BLaER1 treated with 17β-estradiol and CSF1 and Interleukin-3, amounts not matched to agents 10 nM and 100 nM (cell line): Measurements from ENCODE around the gene CDH4.

Source experiments
- H3K27ac ChIP-seq, 11 experiments: shearing (Covaris generic); formaldehyde crosslinking; 2 replicates each; pipeline ENCODE4 v1.8.1; 2022
- H3K27me3 ChIP-seq, 11 experiments: shearing (Covaris generic); formaldehyde crosslinking; 2 replicates each; pipeline ENCODE4 v1.8.1; 2022
- H3K36me3 ChIP-seq, 11 experiments: shearing (Covaris generic); formaldehyde crosslinking; 2 replicates each; pipeline ENCODE4 v1.8.1; 2022
- H3K4me1 ChIP-seq, 10 experiments: shearing (Covaris generic); formaldehyde crosslinking; 2 replicates each; pipeline ENCODE4 v1.8.1; 2022
- H3K4me2 ChIP-seq, 11 experiments: shearing (Covaris generic); formaldehyde crosslinking; 2 replicates each; pipeline ENCODE4 v1.8.1; 2022
- H3K4me3 ChIP-seq, 10 experiments: shearing (Covaris generic); formaldehyde crosslinking; 2 replicates each; pipeline ENCODE4 v1.8.1; 2022
- H3K9ac ChIP-seq, 11 experiments: shearing (Covaris generic); formaldehyde crosslinking; 2 replicates each; pipeline ENCODE4 v1.8.1; 2022
- H3K9me3 ChIP-seq, 11 experiments: shearing (Covaris generic); formaldehyde crosslinking; replicated peaks in 1 of 11; 2 replicates each; pipeline ENCODE4 v1.8.1; 2022
- H4K20me1 ChIP-seq, 11 experiments: shearing (Covaris generic); formaldehyde crosslinking; 2 replicates each; pipeline ENCODE4 v1.8.1; 2022
- Cebpa-rat ChIP-seq, 11 experiments: shearing (Covaris generic); IDR thresholded peaks; 2 replicates each; pipeline ENCODE4 v1.8.1; 2022

Gene CDH4

GRCh38 chr20:61579908-61580307 is 327.8 kb downstream of the CDH4 start:
- no peak for TF ChIP-seq Cebpa-rat (IDR thresholded peaks at IDR 0.05)

GRCh38 chr20:61580958-61581824 is 329.1 kb downstream of the CDH4 start:
- TF ChIP-seq Cebpa-rat (IDR thresholded peaks at IDR 0.05) = no peak

More at GRCh38 chr20:61579908-61580307, 327.8 kb downstream of the CDH4 start:
- 0 out of 22 replicates have a peak, but pooled peaks cover 0 to 8% (median 0%) of the 10 kb centered on the region in 11 experiments for H3K9me3 ChIP-seq
- no peak overlapping the region for H3K4me3 ChIP-seq
- H3K4me2 ChIP-seq = no peak overlapping the region
- H4K20me1 ChIP-seq = peaks cover 0 to 5% (median 0%) of the 10 kb centered on the region in 11 experiments; a peak in 2 of 22 replicates
- peaks cover 0 to 17% (median 10%) of the 10 kb centered on the region in 10 experiments; a peak in 14 of 20 replicates for H3K4me1 ChIP-seq
- no peaks in the 10 kb centered on the region for H3K27me3 ChIP-seq
- no peak overlapping the region for H3K27ac ChIP-seq
- H3K36me3 ChIP-seq = no peaks in the 10 kb centered on the region
- no peak overlapping the region for H3K9ac ChIP-seq

DNA sequence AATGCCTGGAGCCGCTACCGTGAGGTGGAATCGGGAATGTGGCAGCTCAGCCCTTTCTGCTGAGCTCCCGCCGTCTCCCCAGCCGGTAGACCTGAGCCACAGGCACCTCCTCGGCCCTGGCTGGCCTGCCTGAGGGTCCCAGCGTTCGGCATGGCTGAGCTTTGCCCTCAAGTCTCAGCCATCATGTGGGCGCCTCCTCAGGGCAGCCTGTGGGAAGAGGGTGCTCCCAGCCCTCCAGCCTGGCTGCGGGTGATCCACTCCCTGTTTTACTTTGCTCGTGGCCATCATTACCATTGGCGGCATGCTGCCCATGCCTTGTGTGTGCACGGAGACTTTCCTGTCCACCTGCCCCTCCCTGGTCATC is 329.7 kb downstream of the CDH4 start:
- Histone ChIP-seq H3K4me2 (no peak overlapping the region), H3K9ac (no peak overlapping the region), H3K27me3 (no peaks in the 10 kb centered on the region), H3K4me1 (peaks cover 0 to 29% (median 17%) of the 10 kb centered on the region in 10 experiments; a peak in 15 of 20 replicates), H3K9me3 (no peaks in the 10 kb centered on the region), H4K20me1 (peaks cover 0 to 5% (median 0%) of the 10 kb centered on the region in 11 experiments; a peak in 2 of 22 replicates), H3K36me3 (no peaks in the 10 kb centered on the region), H3K4me3 (no peak overlapping the region), H3K27ac (no peak overlapping the region)
- TF ChIP-seq Cebpa-rat (IDR thresholded peaks at IDR 0.05) = no peak

More at GRCh38 chr20:61580958-61581824, 329.1 kb downstream of the CDH4 start:
- Histone ChIP-seq H3K9ac (no peak overlapping the region), H3K27ac (no peak overlapping the region), H3K4me2 (no peak overlapping the region), H3K4me3 (no peak overlapping the region), H3K36me3 (no peaks in the 10 kb centered on the region), H4K20me1 (peaks cover 0 to 5% (median 0%) of the 10 kb centered on the region in 11 experiments; a peak in 2 of 22 replicates), H3K4me1 (peaks cover 0 to 23% (median 12%) of the 10 kb centered on the region in 10 experiments; a peak in 14 of 20 replicates), H3K27me3 (no peaks in the 10 kb centered on the region), H3K9me3 (0 out of 22 replicates have a peak, but pooled peaks cover 0 to 4% (median 0%) of the 10 kb centered on the region in 11 experiments)

- no peak overlapping the region for H3K27ac ChIP-seq
- TF ChIP-seq Cebpa-rat (IDR thresholded peaks at IDR 0.05) = no peak
- no peak overlapping the region for H3K4me3 ChIP-seq
- H3K4me2 ChIP-seq = no peak overlapping the region
- no peaks in the 10 kb centered on the region for H3K27me3 ChIP-seq
- H3K36me3 ChIP-seq = no peaks in the 10 kb centered on the region
- H3K9me3 ChIP-seq = no peaks in the 10 kb centered on the region
- H3K4me1 ChIP-seq = peaks cover 0 to 35% (median 23%) of the 10 kb centered on the region in 10 experiments; a peak in 15 of 20 replicates
- H3K9ac ChIP-seq = no peak overlapping the region
- H4K20me1 ChIP-seq = peaks cover 0 to 5% (median 0%) of the 10 kb centered on the region in 11 experiments; a peak in 2 of 22 replicates
Observed at GRCh38 chr20:61582196-61582923, 330.3 kb downstream of the CDH4 start.

DNA sequence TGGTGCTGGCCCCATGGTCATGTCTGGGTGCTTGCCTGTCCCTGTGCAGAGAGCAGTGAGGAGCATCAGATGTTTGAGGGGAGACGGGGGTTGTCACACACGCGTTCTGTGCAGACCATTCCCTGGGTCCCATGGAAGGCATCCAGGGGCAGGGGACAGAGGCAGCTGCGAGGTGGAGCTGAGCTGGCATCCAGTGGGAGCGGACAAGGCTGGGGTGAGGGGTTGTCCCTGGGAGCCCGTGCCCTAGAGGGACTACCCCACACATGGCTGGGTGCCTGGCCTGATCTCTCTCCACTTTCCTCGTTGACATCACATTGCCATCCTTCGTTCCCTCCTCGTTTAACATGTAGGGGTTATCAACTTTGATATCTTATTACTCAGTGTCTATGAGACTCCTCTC is 331.3 kb downstream of the CDH4 start:
- Histone ChIP-seq H3K4me2 (peak overlapping the region in 1 of 11 experiments; percentile 44; a peak in 1 of 22 replicates), H3K36me3 (no peaks in the 10 kb centered on the region), H3K9ac (no peak overlapping the region), H3K27me3 (no peaks in the 10 kb centered on the region), H3K9me3 (no peaks in the 10 kb centered on the region), H3K4me1 (peaks cover 3 to 45% (median 33%) of the 10 kb centered on the region in 10 experiments; a peak in 17 of 20 replicates), H4K20me1 (peaks cover 0 to 5% (median 0%) of the 10 kb centered on the region in 11 experiments; a peak in 2 of 22 replicates), H3K27ac (no peak overlapping the region), H3K4me3 (no peak overlapping the region)
- TF ChIP-seq Cebpa-rat (IDR thresholded peaks at IDR 0.05) = no peak

DNA sequence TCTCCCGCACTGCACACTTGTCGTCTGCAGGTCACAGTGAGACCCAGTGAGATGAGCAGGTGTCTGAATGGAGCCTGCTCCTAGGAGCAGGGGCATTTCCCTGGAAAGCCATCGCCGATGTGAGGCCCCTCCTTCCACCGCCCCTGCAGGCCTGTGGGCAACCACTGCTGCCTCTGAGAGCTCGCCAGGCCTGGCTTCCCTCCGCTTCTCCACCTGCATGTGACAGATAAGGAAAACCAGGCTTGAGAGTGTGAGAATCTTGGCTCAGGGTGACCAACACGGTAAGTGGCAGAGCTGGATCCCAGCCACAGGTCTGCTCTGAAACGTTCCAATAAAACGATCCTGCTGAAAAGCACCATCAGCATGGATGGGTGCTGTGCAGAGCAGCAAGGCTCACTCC is 332.8 kb downstream of the CDH4 start:
- H3K27me3 ChIP-seq = no peaks in the 10 kb centered on the region
- H4K20me1 ChIP-seq = peaks cover 0 to 5% (median 0%) of the 10 kb centered on the region in 11 experiments; a peak in 2 of 22 replicates
- no peaks in the 10 kb centered on the region for H3K9me3 ChIP-seq
- peaks cover 5 to 60% (median 48%) of the 10 kb centered on the region in 10 experiments; a peak in 17 of 20 replicates for H3K4me1 ChIP-seq
- no peak overlapping the region for H3K27ac ChIP-seq
- peak overlapping the region in 8 of 11 experiments; percentile 18 to 65 (median 51); a peak in 14 of 22 replicates for H3K4me2 ChIP-seq
- H3K9ac ChIP-seq = no peak overlapping the region
- TF ChIP-seq Cebpa-rat (IDR thresholded peaks at IDR 0.05) = no peak
- H3K4me3 ChIP-seq = no peak overlapping the region
- no peaks in the 10 kb centered on the region for H3K36me3 ChIP-seq

- Histone ChIP-seq H3K27ac (no peak overlapping the region), H3K4me2 (peak overlapping the region in 2 of 11 experiments; percentile 63 to 74; a peak in 2 of 22 replicates), H3K9ac (no peak overlapping the region), H3K9me3 (peaks cover 0 to 5% (median 1%) of the 10 kb centered on the region in 11 experiments; a peak in 11 of 22 replicates), H3K36me3 (no peaks in the 10 kb centered on the region), H3K4me3 (no peak overlapping the region), H3K27me3 (no peaks in the 10 kb centered on the region), H3K4me1 (peaks cover 5 to 69% (median 57%) of the 10 kb centered on the region in 10 experiments; a peak in 17 of 20 replicates), H4K20me1 (peaks cover 0 to 5% (median 0%) of the 10 kb centered on the region in 11 experiments; a peak in 2 of 22 replicates)
- no peak for TF ChIP-seq Cebpa-rat (IDR thresholded peaks at IDR 0.05)
Observed at GRCh38 chr20:61585764-61586163, 333.7 kb downstream of the CDH4 start.

- no peak for TF ChIP-seq Cebpa-rat (IDR thresholded peaks at IDR 0.05)
- H3K4me2 ChIP-seq = peak overlapping the region in 9 of 11 experiments; percentile 24 to 81 (median 63); a peak in 14 of 22 replicates
- peaks cover 9 to 18% (median 14%) of the 10 kb centered on the region in 11 experiments for H3K9me3 ChIP-seq
- no peak overlapping the region for H3K9ac ChIP-seq
- no peak overlapping the region for H3K4me3 ChIP-seq
- H3K36me3 ChIP-seq = peaks cover 0 to 3% (median 0%) of the 10 kb centered on the region in 11 experiments; a peak in 1 of 22 replicates
- no peaks in the 10 kb centered on the region for H3K27me3 ChIP-seq
- peaks cover 5 to 67% (median 58%) of the 10 kb centered on the region in 10 experiments; a peak in 17 of 20 replicates for H3K4me1 ChIP-seq
- H4K20me1 ChIP-seq = peaks cover 0 to 5% (median 0%) of the 10 kb centered on the region in 11 experiments; a peak in 2 of 22 replicates
- no peak overlapping the region for H3K27ac ChIP-seq
Observed at GRCh38 chr20:61587036-61587435, 335.0 kb downstream of the CDH4 start.
